Neural cell (in vitro differentiated cells): ENCODE measurements around the gene THAP2.

Experiments
- CTCF ChIP-seq: fragments of 450-650 bp; IDR thresholded peaks from 2 replicates; pipeline ENCODE4 v1.5.1; 2014; ENCODE audit warnings: antibody characterized with exemption, mild to moderate bottlenecking, moderate library complexity; ENCODE audit not compliant: poor library complexity, severe bottlenecking
- EZH2 ChIP-seq: fragments of 200-600, 300-800 bp; shearing (Covaris generic), sonication (generic); IDR thresholded peaks from 2 replicates; pipeline ENCODE4 v1.6.1; 2014; ENCODE audit warnings: antibody characterized with exemption, low read length, borderline replicate concordance, mild to moderate bottlenecking; ENCODE audit not compliant: insufficient read depth, poor library complexity, severe bottlenecking
- MXI1 ChIP-seq: fragments of 450-650 bp; conservative IDR thresholded peaks from 2 replicates; pipeline ENCODE4 v1.6.1; 2014; ENCODE audit warnings: antibody characterized with exemption, mild to moderate bottlenecking; ENCODE audit not compliant: poor library complexity, severe bottlenecking

- no peak for TF ChIP-seq CTCF
- no peak for TF ChIP-seq MXI1
- no peak for TF ChIP-seq EZH2
Observed at GRCh38 chr12:71654200-71654599, 9.9 kb upstream of the THAP2 start.
